Thoracic aorta (tissue), 2 donors: ENCODE measurements around the gene ETFA. TPM values are rescaled to one million over a fixed set of nuclear protein-coding genes. Genes with fewer than 3 reads are reported as not detected.

Source experiments
- ATAC-seq: fragments of 150-250 bp; one replicate; pipeline ENCODE4 v1.8.0; 2017; ENCODE audit warnings: low read depth; ENCODE audit not compliant: insufficient number of reproducible peaks, low FRiP score
- DNase-seq: peaks from one replicate; pipeline ENCODE4 v3.0.0-alpha.2; 2020; ENCODE audit warnings: low spot score
- H3K27ac ChIP-seq, 2 donors: fragments of 200-600 bp; sonication (generic); 1 replicate in 1 of 2; 2 replicates in 1 of 2; pipeline ENCODE4 v1.5.1; 2016; ENCODE audit warnings: mild to moderate bottlenecking in 2 of 2, moderate library complexity in 2 of 2
- H3K27me3 ChIP-seq: fragments of 200-600 bp; sonication (generic); replicated peaks from 2 replicates; pipeline ENCODE4 v1.6.0; 2016; ENCODE audit warnings: mild to moderate bottlenecking; ENCODE audit not compliant: insufficient read depth
- H3K36me3 ChIP-seq: fragments of 200-600 bp; sonication (generic); one replicate; pipeline ENCODE4 v1.5.1; 2016
- H3K4me1 ChIP-seq, 2 donors: fragments of 200-600 bp; sonication (generic); 1 replicate in 1 of 2; 2 replicates in 1 of 2; pipeline versions ENCODE4 v1.5.1 to v1.6.0; 2016; ENCODE audit warnings: low read depth in 2 of 2, mild to moderate bottlenecking in 1 of 2; ENCODE audit not compliant: control insufficient read depth in 1 of 2
- H3K4me3 ChIP-seq: fragments of 200-600 bp; sonication (generic); 2 replicates; pipeline ENCODE4 v1.5.1; 2016; ENCODE audit warnings: mild to moderate bottlenecking
- H3K9me3 ChIP-seq: fragments of 200-600 bp; sonication (generic); 2 replicates; pipeline ENCODE4 v1.5.1; 2016
- CTCF ChIP-seq: fragments of 200-600 bp; sonication (generic); IDR thresholded peaks from one replicate; pipeline ENCODE4 v1.5.1; 2019; ENCODE audit warnings: antibody characterized with exemption
- total RNA-seq, 2 donors: library from RNA; depleted of rRNA; stranded (reverse); fragments of >200 nt; gene quantifications; one replicate each; pipeline versions ENCODE4 v1.1.0 to v1.2.3, GENCODE V29; 2016

ETFA gene
- total RNA-seq, 2 donors from 2014 or later, result 56.9 to 57.1 TPM

DNA sequence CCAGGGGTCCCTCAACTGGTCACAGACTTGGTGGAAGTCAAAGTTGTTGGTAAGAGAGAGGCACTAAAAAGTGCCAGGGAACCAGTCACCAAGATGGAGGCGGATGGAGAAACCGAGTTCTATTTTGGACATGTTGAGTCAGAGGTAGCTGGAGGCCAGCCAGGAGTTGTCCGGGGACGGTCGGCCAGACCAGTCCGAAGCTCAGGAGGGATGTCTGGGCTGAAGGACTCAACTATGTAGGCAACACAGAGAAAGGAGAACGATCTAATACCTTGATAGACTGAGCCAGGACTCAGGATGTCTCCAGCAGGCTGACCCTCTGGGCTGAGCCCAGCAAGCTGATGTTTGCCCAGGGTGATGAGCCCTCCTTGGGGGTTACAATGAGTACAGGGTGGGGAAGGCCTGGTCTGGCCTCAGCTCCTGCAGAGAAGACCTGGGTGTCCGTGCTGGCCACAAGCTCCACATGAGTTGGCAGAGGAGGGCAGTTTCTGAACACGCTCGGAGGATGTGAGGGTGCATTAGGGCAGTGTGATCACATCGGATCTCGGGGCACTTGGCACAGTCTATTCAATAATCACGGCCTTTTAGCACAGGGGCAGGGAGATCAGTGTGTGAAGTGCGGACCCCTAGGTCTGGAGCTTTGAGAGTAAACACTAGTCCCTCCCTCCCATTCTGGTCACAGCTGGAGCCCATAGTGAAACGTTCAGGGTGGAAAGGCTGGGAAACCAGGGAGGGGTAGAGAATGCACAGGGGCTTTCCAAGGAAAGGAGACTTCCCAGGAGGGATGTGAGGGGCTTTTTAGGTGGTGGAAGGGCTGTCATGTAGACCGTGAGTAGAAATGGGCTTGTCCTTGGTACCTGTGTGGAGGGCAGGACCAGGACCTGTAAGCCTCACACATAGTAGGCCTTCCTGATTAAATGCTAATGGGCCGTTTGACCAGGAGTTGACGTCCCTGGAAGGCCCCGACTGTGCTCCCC lies 111.9 kb downstream of the ETFA start:
- H3K4me1 ChIP-seq, result peaks cover 26 to 47% of the 10 kb centered on the region in 2 donors
- H3K27ac ChIP-seq, result peak overlapping the region; percentile 60 to 77
- peak; percentile 52 for DNase-seq
- no peaks in the 10 kb centered on the region for H3K27me3 ChIP-seq
- no peaks in the 10 kb centered on the region for H3K9me3 ChIP-seq
- H3K4me3 ChIP-seq, result peak overlapping the region; percentile 6
- H3K36me3 ChIP-seq, result no peaks in the 10 kb centered on the region
- peak; percentile 62 for ATAC-seq
- TF ChIP-seq CTCF, result no peak

DNA sequence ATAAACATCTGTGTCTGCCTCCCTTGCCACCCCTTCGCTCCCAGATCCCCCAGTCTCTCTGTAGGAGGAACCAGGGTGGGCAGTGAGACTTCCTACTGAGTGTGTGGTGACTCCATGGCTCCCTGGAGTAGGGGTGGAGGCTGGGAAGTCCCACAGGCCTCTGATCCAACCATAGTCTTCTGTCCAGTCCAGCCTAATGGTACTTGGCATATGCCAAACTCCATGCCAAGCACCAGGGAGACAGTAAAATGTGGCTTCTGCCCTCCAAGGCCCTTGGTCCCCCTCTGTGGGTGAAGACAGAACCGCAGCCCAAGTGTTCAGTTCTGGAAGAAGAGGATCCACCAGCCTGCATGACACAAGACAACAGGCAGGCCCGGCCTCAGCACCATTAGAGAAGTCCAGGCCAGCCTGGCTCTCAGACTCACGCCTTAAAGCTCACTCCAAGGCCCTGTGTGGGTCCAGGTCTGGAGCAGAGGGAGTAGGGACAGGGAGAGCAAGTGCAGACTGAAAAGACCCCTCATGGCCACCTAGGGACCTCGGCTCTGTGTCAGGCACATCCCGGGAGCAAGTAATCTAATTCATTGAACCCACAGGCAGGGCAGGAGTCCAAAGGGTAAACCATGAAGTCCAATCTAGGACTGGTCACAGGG lies 112.7 kb downstream of the ETFA start:
- no peak for TF ChIP-seq CTCF
- Histone ChIP-seq H3K27ac (peak overlapping the region; percentile 60 to 77), H3K36me3 (no peaks in the 10 kb centered on the region), H3K4me1 (peaks cover 26 to 47% of the 10 kb centered on the region in 2 donors), H3K27me3 (no peaks in the 10 kb centered on the region), H3K4me3 (no peak overlapping the region), H3K9me3 (no peaks in the 10 kb centered on the region)
- DNase-seq, result no peak
- no peak for ATAC-seq

GRCh38 chr15:76197703-76198455 lies 113.4 kb downstream of the ETFA start:
- DNase-seq, result no peak
- Histone ChIP-seq H3K27me3 (no peaks in the 10 kb centered on the region), H3K4me1 (peaks cover 26 to 47% of the 10 kb centered on the region in 2 donors), H3K36me3 (no peaks in the 10 kb centered on the region), H3K4me3 (no peak overlapping the region), H3K27ac (no peak overlapping the region), H3K9me3 (no peaks in the 10 kb centered on the region)
- ATAC-seq, result no peak
- no peak for TF ChIP-seq CTCF

DNA sequence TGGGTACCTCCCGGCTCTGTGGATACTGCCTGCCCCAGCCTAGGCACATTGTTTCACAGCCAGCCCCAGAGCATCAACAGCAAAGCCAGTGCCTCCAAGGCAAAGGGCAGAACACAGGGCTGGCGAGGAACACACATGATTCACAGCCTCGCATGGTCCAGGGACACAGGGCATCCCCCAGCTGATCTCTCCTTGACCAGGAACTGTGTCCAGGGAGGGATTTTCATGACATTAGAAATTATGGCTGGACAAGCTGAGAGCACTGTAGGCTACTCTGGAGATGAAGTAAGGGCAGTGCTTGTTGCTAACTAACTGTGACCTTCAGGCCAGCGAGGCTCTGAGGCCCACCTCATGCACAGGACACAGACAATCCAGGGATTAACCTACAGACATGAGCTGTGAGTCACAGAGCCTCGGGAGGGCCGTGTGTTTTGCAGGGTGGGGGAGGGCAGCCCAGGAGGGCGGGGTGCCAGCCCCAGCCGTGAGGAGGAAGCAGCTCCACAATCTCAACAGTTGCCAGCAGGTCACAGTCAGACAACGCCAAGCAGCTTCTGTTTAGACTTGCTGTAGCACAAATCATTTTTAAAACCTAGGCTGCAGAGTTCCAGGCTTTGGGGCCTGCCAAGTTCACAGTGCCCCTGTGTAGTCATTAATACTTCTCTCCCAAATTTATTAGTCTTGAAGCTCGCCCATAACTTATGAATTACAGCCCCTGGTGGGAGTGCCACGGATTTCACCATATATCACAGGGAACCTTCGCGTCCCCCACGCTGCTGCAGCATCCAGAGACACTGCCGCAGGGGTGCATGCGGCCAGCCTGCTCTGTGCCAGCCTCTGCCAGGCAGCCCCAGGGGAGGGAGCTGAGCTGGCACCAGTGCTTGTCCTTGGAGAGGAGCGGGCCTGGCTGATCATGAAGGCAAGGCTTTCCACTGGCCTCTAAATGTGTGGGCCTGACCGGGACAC lies 114.7 kb downstream of the ETFA start:
- ATAC-seq (peak; percentile 43), DNase-seq (no peak)
- H3K4me1 ChIP-seq, result peaks cover 26 to 47% of the 10 kb centered on the region in 2 donors
- H3K36me3 ChIP-seq, result no peaks in the 10 kb centered on the region
- no peak for TF ChIP-seq CTCF
- peak overlapping the region; percentile 36 to 43 for H3K27ac ChIP-seq
- no peaks in the 10 kb centered on the region for H3K27me3 ChIP-seq
- H3K4me3 ChIP-seq, result no peak overlapping the region
- H3K9me3 ChIP-seq, result no peaks in the 10 kb centered on the region
